Calu3 (cell line): ENCODE data around the gene PLEKHG3. TPM values are rescaled to one million over a fixed set of nuclear protein-coding genes. Genes with fewer than 3 reads are reported as not detected.

ENCODE experiments used
- BruUV-seq: library from RNA; stranded (reverse); fragments of 400-500 nt; replicated peaks from 2 replicates; lab custom pipeline; 2021; lab: Mats Ljungman, UMichigan
- CTCF ChIA-PET: fragments of 300-600 bp; sonication (Branson Sonifier 250); formaldehyde crosslinking; loops from one replicate; lab custom pipeline; 2022; ENCODE audit warnings: antibody characterized with exemption; lab: Charles Lee
- DNase-seq: peaks from one replicate; pipeline ENCODE4 v3.0.0; 2022
- H3K27ac Mint-ChIP-seq: one replicate; pipeline ENCODE4 v1.8.0; 2022; ENCODE audit warnings: mixed read lengths; ENCODE audit not compliant: unreplicated experiment
- H3K27me3 Mint-ChIP-seq: one replicate; pipeline ENCODE4 v1.8.0; 2022; ENCODE audit warnings: mixed read lengths; ENCODE audit not compliant: unreplicated experiment
- H3K36me3 Mint-ChIP-seq: one replicate; pipeline ENCODE4 v1.8.0; 2022; ENCODE audit warnings: mild to moderate bottlenecking, moderate library complexity, mixed read lengths; ENCODE audit not compliant: insufficient read depth, unreplicated experiment
- H3K4me1 Mint-ChIP-seq: one replicate; pipeline ENCODE4 v1.8.0; 2022; ENCODE audit warnings: mild to moderate bottlenecking, low read depth, mixed read lengths; ENCODE audit not compliant: unreplicated experiment
- H3K4me3 Mint-ChIP-seq: one replicate; pipeline ENCODE4 v1.8.0; 2022; ENCODE audit warnings: mild to moderate bottlenecking, low read depth, moderate library complexity, mixed read lengths; ENCODE audit not compliant: unreplicated experiment
- H3K9me3 Mint-ChIP-seq: one replicate; pipeline ENCODE4 v1.8.0; 2022; ENCODE audit warnings: low read depth, mixed read lengths; ENCODE audit not compliant: unreplicated experiment
- intact Hi-C: fragments of 100-400 bp; cut with micrococcal nuclease; formaldehyde crosslinking; loops from one replicate; pipeline ENCODE4 v1.10.0; 2022; ENCODE audit not compliant: unreplicated experiment
- total RNA-seq: library from RNA; stranded (reverse); gene quantifications from 2 replicates; pipeline ENCODE4 v1.2.3, GENCODE V29; 2022
- TF ChIP-seq, protein P1 (sequence below): fragments of 200-600 bp; IDR thresholded peaks from one replicate; pipeline ENCODE4 v1.8.0; 2022; ENCODE audit warnings: antibody characterized with exemption; ENCODE audit not compliant: unreplicated experiment

PLEKHG3 gene
- total RNA-seq, 1 experiment from 2014 or later: 39.0 TPM

DNA sequence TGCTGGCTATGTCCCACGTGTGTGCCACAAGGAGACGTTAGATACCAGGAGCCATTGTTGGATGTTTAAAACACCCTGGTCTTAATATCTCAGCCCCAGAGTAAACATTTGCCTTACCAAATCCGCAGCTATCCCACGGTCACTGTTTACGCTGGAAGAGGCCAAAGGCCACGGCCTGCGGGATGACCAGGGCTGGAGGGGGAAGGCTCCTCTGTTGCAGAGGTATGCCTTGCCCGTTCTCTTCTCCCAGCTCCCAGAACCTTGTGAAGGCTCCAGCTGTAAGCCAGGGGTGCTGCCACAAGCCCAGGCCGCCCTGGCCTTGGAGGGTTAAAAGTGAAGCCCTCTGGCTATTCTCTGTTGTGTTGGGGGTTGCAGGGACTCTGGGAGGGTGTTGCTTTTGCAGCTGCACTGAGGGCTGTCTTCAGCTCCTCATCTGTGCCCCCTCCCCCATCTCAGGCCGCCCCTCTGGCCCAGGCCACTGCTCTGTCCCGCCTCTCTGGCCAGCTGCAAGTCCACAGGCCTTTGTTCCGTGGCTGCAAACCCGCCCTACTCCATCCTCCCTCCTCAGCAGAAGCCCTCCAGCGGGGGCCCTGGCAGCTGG is 2.5 kb downstream of the PLEKHG3 start:
- TF ChIP-seq, protein P1, sequence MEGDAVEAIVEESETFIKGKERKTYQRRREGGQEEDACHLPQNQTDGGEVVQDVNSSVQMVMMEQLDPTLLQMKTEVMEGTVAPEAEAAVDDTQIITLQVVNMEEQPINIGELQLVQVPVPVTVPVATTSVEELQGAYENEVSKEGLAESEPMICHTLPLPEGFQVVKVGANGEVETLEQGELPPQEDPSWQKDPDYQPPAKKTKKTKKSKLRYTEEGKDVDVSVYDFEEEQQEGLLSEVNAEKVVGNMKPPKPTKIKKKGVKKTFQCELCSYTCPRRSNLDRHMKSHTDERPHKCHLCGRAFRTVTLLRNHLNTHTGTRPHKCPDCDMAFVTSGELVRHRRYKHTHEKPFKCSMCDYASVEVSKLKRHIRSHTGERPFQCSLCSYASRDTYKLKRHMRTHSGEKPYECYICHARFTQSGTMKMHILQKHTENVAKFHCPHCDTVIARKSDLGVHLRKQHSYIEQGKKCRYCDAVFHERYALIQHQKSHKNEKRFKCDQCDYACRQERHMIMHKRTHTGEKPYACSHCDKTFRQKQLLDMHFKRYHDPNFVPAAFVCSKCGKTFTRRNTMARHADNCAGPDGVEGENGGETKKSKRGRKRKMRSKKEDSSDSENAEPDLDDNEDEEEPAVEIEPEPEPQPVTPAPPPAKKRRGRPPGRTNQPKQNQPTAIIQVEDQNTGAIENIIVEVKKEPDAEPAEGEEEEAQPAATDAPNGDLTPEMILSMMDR: no peak
- Mint-ChIP-seq H3K27ac (peak overlapping the region; percentile 39), H3K4me1 (peaks cover 63% of the 10 kb centered on the region), H3K9me3 (no peaks in the 10 kb centered on the region), H3K27me3 (no peaks in the 10 kb centered on the region), H3K4me3 (peak overlapping the region; percentile 35), H3K36me3 (peaks cover 46% of the 10 kb centered on the region)
- no peak for DNase-seq
- intact Hi-C loops: loop anchor here (5.0 kb wide), 1 partner anchor 56 kb away; no protein-coding TSS in a partner anchor
- no TSS peak for BruUV-seq
- CTCF ChIA-PET: no interaction called here

DNA sequence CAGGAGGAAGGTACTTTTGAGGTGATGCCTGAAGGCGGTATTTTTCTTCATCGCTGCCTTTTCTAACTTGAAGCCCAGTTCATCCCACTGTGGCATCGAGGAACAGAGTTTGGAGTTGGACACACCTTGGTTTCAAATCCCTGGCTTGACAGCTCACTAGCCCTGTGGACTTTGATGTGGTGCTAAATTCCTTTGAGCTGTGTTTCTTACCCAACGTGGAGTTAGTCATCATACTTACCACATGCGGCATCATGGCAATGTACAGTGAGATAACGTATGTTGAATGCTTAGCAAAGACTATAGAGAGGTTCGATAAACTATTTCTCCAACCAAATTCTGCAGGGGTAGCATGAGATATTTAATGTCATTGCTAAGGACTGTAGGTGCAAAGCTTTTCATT is 3.4 kb downstream of the PLEKHG3 start:
- no TSS peak for BruUV-seq
- peak; percentile 44 for DNase-seq
- Mint-ChIP-seq H3K4me3 (peak overlapping the region; percentile 61), H3K27me3 (no peaks in the 10 kb centered on the region), H3K27ac (peak overlapping the region; percentile 39), H3K4me1 (peaks cover 59% of the 10 kb centered on the region), H3K9me3 (peaks cover under 1% of the 10 kb centered on the region), H3K36me3 (peaks cover 46% of the 10 kb centered on the region)
- CTCF ChIA-PET: interaction anchor here (1.0 to 1.6 kb wide), 6 partner anchors 9 to 57 kb away, joined by 3 to 10 read pairs (median 4); no protein-coding TSS in a partner anchor
- intact Hi-C loops: loop anchor here (5.0 kb wide), 1 partner anchor 55 kb away; no protein-coding TSS in a partner anchor
- TF ChIP-seq, protein P1: no peak

DNA sequence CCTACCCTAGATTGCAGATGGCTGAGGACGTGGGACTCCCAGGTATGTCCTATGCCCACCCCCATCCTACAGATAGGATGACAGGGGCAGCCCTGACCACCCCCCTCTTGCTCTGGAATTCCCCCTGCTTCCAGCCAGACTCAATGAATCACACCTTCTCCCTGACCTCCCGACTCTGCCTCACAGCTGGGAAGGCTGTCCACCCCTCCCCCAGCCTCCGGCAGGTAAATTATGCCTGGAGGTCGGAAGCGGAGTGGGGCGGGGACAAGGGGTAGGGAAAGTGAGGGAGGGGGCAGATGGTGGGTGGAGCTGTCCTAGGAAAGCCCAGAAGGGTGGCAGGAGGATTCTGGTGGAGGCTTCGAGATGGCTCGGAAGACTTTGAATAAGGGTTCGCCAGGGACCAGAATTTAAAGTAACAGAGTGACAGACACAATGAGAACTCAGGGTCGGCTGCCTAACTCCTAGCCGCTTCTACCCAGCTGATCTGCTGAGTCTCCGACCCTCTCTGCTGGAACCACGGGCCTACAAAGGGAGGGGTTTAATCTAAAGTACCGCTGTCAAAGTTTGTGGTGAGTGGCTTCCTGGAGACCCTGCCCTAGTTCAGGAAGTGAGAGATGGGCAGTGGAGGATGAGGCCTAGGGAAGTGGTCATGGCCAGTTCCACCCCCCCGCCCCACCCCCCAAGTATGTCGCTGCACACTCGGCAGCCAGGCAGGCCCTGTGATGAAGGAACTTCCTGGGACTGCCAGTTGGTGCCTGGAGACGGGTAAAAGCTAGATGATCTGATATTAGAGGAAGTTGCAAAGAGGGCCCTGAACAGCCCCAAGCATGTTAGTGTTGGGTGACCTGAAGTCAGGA is 4.2 kb downstream of the PLEKHG3 start:
- Mint-ChIP-seq H3K9me3 (peaks cover 3% of the 10 kb centered on the region), H3K36me3 (peaks cover 41% of the 10 kb centered on the region), H3K4me3 (peak overlapping the region; percentile 61), H3K4me1 (peaks cover 52% of the 10 kb centered on the region), H3K27me3 (no peaks in the 10 kb centered on the region), H3K27ac (peak overlapping the region; percentile 39)
- no TSS peak for BruUV-seq
- TF ChIP-seq, protein P1: no peak
- intact Hi-C loops: loop anchor here (5.0 kb wide), 1 partner anchor 54 kb away; no protein-coding TSS in a partner anchor
- CTCF ChIA-PET: interaction anchor here (0.6 to 1.6 kb wide), 7 partner anchors 8 to 56 kb away, joined by 3 to 10 read pairs (median 4); no protein-coding TSS in a partner anchor
- peak; percentile 82 for DNase-seq

DNA sequence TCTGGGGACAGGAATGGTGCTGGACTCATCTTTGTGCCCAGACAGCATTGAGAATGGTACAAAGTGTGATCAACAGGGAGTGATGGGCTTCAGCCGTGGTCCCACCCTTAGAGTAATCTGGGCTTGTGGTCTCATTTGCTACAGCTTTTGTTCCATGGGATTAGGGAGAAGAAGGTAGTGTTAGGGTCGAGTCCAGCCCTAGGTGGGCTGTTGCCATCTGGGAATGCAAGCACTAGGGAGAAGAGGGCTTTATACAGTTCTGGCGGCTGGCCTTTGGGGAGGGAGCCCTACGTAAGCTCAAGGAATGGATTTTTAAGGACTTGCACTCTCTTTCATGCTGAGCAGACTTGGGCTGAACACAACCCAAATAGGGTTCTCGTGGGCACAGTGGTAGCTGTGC is 4.9 kb downstream of the PLEKHG3 start:
- Mint-ChIP-seq H3K27me3 (no peaks in the 10 kb centered on the region), H3K4me1 (peaks cover 45% of the 10 kb centered on the region), H3K27ac (peak overlapping the region; percentile 39), H3K4me3 (peak overlapping the region; percentile 61), H3K36me3 (peaks cover 34% of the 10 kb centered on the region), H3K9me3 (peaks cover 3% of the 10 kb centered on the region)
- intact Hi-C loops: loop anchor here (5.0 kb wide), 1 partner anchor 53 kb away; no protein-coding TSS in a partner anchor
- TF ChIP-seq, protein P1: no peak
- DNase-seq: no peak
- no TSS peak for BruUV-seq
- CTCF ChIA-PET: interaction anchor here (1.6 to 1.7 kb wide), 2 partner anchors 10 to 17 kb away, joined by 4 read pairs; no protein-coding TSS in a partner anchor
